Stimulated activated effector memory CD8-positive, alpha-beta T cell treated with anti-CD3 and anti-CD28 coated beads, Interleukin-12 subunit alpha, Interleukin-12 subunit beta, amount 100 ng/mL, for 72 hours (primary cell): ENCODE measurements around the gene TTBK1.

ENCODE experiments used
- ATAC-seq: fragments of 150-1000 bp; cut with Tn5 transposase; 2 replicates; pipeline ENCODE4 v1.10.0; 2021
- DNase-seq, 2 donors: peaks; one replicate each; pipeline ENCODE4 v3.0.0; 2021 to 2022; ENCODE audit warnings: low spot score in 2 of 2
- H3K27ac Mint-ChIP-seq: one replicate; pipeline ENCODE4 v1.8.0; 2022; ENCODE audit warnings: mild to moderate bottlenecking, mixed read lengths
- H3K36me3 Mint-ChIP-seq: one replicate; pipeline ENCODE4 v1.8.0; 2022; ENCODE audit warnings: mild to moderate bottlenecking, mixed read lengths
- H3K4me1 Mint-ChIP-seq: one replicate; pipeline ENCODE4 v1.8.0; 2022; ENCODE audit warnings: mixed read lengths
- H3K4me3 Mint-ChIP-seq: one replicate; pipeline ENCODE4 v1.8.0; 2022; ENCODE audit warnings: mild to moderate bottlenecking, mixed read lengths
- H3K9me3 Mint-ChIP-seq: one replicate; pipeline ENCODE4 v1.8.0; 2022; ENCODE audit warnings: mixed read lengths

The TTBK1 gene

DNA sequence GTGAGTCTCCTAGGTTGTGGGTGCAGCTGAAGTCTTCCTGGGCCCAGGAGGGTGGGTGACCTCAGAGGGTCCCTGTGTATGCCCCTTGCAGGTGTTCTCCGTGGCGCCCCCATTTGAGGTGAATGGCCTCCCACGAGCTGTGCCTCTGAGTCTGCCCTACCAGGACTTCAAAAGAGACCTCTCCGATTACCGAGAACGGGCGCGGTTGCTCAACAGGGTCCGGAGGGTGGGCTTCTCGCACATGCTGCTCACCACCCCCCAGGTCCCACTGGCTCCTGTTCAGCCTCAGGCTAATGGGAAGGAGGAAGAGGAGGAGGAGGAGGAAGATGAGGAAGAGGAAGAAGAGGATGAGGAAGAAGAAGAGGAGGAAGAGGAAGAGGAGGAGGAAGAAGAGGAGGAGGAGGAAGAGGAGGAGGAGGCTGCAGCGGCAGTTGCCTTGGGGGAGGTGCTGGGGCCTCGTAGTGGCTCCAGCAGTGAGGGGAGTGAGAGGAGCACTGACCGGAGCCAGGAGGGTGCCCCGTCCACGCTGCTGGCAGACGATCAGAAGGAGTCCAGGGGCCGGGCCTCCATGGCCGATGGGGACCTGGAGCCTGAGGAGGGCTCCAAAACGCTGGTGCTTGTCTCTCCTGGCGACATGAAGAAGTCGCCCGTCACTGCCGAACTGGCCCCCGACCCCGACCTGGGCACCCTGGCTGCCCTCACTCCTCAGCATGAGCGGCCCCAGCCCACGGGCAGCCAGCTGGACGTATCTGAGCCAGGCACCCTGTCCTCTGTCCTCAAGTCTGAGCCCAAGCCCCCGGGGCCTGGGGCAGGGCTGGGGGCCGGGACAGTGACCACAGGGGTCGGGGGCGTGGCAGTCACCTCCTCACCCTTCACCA, 39.6 kb downstream of the TTBK1 start:
- Mint-ChIP-seq H3K4me3 (no peak overlapping the region), H3K4me1 (peaks cover 7% of the 10 kb centered on the region), H3K36me3 (no peaks in the 10 kb centered on the region), H3K9me3 (no peaks in the 10 kb centered on the region), H3K27ac (no peak overlapping the region)
- no peak for DNase-seq
- no peak for ATAC-seq

DNA sequence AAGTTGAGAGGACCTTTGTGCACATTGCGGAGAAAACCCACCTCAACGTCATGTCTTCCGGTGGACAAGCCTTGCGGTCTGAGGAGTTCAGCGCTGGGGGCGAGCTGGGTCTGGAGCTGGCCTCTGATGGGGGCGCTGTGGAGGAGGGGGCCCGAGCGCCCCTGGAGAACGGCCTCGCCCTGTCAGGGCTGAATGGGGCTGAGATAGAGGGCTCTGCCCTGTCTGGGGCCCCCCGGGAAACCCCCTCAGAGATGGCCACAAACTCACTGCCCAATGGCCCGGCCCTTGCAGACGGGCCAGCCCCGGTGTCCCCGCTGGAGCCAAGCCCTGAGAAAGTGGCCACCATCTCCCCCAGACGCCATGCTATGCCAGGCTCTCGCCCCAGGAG, 40.2 kb downstream of the TTBK1 start:
- no peaks in the 10 kb centered on the region for H3K9me3 Mint-ChIP-seq
- no peak overlapping the region for H3K27ac Mint-ChIP-seq
- H3K4me1 Mint-ChIP-seq: peaks cover 3% of the 10 kb centered on the region
- ATAC-seq (no peak), DNase-seq (no peak)
- no peak overlapping the region for H3K4me3 Mint-ChIP-seq
- no peaks in the 10 kb centered on the region for H3K36me3 Mint-ChIP-seq

DNA sequence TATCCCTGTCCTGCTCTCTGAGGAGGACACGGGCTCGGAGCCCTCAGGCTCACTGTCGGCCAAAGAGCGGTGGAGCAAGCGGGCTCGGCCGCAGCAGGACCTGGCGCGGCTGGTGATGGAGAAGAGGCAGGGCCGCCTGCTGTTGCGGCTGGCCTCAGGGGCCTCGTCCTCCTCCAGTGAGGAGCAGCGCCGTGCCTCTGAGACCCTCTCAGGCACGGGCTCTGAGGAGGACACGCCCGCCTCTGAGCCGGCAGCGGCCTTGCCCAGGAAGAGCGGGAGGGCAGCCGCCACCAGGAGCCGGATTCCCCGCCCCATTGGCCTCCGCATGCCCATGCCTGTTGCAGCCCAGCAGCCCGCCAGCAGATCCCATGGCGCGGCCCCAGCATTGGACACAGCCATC, 40.6 kb downstream of the TTBK1 start:
- DNase-seq: no peak

DNA sequence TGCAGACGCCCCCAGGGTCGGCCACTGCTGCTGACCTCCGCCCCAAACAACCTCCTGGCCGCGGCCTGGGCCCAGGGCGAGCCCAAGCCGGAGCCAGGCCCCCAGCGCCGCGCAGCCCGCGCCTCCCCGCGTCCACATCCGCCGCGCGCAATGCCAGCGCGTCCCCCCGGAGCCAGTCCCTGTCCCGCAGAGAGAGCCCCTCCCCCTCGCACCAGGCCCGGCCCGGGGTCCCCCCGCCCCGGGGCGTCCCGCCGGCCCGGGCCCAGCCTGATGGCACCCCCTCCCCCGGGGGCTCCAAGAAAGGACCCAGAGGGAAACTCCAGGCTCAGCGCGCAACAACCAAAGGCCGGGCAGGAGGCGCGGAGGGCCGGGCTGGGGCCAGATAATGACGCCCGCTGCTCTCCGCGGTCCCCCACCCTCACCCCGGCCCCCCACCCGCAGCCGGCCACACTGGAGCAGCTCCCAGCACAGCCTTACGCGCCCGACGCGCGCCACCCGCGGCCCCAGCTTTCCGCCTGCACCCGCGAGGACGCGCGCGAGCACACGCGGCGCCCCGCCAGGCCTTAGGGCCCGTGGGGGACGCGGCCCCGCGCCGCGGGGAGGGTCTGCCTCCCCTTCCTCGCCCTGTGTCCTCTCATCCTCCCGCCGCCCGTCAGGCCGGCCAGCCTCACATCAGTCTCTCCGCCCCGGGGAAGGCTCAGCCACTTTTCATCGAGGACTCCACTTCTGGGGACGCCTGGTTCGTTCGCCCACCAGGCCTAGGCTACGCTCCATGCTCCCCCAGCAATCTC, 41.9 kb downstream of the TTBK1 start:
- H3K4me1 Mint-ChIP-seq: no peaks in the 10 kb centered on the region
- H3K9me3 Mint-ChIP-seq: no peaks in the 10 kb centered on the region
- no peak overlapping the region for H3K27ac Mint-ChIP-seq
- no peak for DNase-seq
- H3K36me3 Mint-ChIP-seq: no peaks in the 10 kb centered on the region
- H3K4me3 Mint-ChIP-seq: no peak overlapping the region
- ATAC-seq: no peak

More for the DNA sequence above, 40.6 kb downstream of the TTBK1 start:
- ATAC-seq: no peak
- Mint-ChIP-seq H3K36me3 (no peaks in the 10 kb centered on the region), H3K4me3 (no peak overlapping the region), H3K27ac (no peak overlapping the region), H3K4me1 (no peaks in the 10 kb centered on the region), H3K9me3 (no peaks in the 10 kb centered on the region)

DNA sequence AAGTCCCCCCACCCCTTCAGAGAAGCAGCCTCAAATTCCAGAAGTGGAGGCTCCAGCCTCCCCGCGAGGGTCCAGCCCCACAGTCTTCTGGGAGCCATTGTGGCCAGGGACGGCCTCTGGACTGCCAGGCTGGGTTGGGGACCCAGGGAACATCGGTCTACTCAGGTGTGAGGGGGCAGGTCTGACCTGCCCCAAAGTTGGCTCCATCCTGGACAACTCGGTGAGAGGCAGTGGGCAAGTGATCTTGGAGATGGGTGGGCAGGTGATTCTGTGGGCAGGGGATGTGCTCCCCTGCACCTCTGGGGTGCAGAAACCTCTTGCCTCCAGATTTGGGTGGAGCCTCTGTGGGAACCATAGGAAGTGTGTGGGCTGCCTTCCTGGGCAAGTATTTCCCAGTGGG, 42.6 kb downstream of the TTBK1 start:
- no peak for ATAC-seq
- no peak overlapping the region for H3K4me3 Mint-ChIP-seq
- no peak for DNase-seq
- no peaks in the 10 kb centered on the region for H3K9me3 Mint-ChIP-seq
- H3K36me3 Mint-ChIP-seq: no peaks in the 10 kb centered on the region
- H3K27ac Mint-ChIP-seq: no peak overlapping the region
- no peaks in the 10 kb centered on the region for H3K4me1 Mint-ChIP-seq

DNA sequence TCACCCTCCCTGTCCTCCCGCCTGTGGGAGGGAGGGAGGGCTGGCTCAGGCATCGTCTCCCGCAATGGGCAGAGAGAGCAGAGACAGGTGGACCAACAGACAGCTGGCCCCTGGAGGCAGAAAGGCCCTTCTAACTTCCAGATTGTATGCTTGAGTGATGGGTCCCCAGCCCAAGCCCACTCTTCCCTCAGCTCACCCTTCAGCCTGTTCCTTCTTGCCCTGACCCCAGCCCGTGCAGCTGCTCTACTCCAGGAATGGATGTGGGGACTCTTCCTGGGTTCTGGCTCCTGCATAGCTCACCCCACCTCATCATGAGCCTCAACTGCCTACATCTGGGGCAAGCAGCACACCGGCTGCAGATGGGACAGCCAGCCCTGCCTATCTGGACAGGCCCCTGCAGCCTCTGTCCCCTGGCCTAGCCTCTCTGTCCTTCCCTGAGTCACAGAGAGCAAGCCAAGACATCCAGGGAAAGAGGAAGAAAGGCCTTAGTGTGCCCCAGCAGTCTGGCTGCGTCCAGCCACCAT, 43.2 kb downstream of the TTBK1 start:
- no peak for DNase-seq
- Mint-ChIP-seq H3K27ac (no peak overlapping the region), H3K36me3 (no peaks in the 10 kb centered on the region), H3K9me3 (no peaks in the 10 kb centered on the region), H3K4me1 (no peaks in the 10 kb centered on the region), H3K4me3 (no peak overlapping the region)
- ATAC-seq: no peak

DNA sequence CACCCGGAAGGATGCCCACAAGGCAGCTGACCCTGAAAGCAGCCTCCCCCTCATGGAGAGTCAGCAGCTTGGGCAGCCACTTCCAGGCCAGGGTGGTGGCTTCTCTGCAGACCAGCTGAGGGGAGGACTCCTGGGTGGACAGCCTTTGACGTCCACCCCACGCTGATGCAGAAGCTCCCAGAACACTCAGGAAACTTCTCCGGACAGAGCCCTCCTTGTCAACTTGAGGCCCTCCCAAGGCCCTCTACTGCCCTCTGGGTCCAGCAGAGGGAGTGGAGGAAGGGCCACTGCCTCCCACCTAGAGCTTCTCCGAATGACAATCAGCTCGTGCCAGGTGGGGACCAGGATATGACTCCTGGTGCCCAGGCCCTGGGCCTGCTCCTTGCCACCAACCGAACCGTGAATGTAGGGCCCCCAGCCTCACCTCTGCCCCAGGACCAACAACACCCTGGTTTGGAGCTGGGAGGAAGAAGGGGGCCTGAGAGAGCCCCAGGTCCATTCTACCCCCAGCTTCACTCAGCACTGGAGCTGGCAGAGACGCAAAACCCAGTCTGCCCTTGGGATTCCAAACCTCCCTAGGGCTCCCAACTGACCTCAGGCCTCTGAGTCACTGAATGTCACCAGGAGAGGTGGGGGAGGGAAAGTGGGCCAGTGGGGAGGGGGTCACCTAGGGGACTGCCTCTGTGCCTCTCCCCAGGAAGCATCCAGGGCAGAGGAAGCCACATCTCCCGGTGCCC, 43.9 kb downstream of the TTBK1 start:
- Mint-ChIP-seq H3K4me3 (no peak overlapping the region), H3K27ac (no peak overlapping the region), H3K4me1 (no peaks in the 10 kb centered on the region), H3K9me3 (no peaks in the 10 kb centered on the region), H3K36me3 (no peaks in the 10 kb centered on the region)
- DNase-seq (no peak), ATAC-seq (no peak)

DNA sequence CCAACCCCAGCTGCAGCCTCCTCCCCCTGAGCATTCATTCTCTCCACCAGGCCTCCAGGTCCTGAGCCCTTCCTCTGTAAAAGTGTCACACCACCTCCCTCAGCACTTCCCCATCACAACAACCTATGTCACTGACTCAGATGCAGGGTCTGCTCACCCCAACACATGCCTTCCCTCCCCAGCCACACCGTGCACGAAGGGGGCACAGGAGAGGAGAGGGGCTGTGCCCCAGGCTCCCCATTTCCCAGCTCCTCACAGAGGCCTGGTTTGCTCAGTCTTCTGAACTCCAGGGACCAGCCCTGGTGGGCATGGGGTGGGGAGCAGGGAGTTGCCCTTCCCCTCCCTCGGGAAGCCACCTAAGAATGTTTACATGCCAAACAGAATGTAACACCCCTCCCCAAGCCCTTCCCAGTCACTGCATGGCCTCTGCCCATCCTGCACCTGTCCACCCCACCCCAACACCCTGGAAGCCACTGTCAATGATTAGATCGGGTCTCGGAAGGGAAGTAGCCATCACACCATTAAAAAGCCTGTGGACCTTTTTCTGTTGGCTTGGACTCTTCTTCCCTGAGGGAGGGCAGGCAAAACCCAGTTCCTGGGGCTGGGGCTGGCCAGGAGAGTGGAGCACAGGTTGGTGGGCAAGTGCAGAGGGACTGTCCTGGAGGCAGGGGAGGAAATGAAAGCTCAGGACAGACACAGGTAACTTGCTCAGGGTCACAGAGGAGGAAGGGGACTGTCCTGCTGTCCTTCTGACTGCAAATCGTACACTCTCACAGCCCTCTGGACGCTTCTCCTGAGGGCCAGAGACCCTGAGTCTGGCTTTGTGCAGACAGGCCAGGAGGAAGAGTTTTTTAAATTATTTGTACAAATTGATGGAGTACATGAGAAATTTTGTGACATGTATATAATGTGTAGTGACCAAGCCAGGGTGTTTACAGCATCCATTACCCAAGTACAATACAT, 44.7 kb downstream of the TTBK1 start:
- no peaks in the 10 kb centered on the region for H3K9me3 Mint-ChIP-seq
- ATAC-seq (peak; percentile 15), DNase-seq (no peak)
- H3K4me3 Mint-ChIP-seq: no peak overlapping the region
- H3K36me3 Mint-ChIP-seq: no peaks in the 10 kb centered on the region
- no peak overlapping the region for H3K27ac Mint-ChIP-seq
- no peaks in the 10 kb centered on the region for H3K4me1 Mint-ChIP-seq

DNA sequence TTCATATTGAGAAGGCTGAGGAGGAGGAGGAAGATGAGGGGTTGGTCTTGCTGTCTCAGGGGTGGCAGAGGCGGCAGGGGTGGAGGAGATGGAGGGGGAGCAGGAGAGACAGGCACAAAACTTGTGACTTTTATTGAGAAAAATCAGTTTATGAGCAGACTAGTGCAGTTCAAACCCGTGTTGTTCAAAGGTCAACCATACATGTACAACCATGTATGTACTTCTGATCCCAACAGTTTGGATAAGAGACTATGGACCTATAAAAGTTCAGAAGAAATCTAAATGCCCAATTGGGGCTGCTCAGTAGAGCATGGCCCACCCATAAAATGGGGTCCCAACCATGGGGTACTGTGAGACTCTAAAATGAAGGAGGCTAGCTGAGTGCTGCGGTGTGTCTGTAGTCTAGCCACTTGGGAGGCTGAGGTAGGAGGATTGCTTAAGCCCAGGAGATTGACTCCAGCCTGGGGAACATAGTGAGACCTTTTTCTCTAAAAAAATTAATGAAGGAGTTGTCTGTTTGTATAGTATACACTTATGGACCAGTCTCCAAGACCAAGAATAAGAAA, 47.1 kb downstream of the TTBK1 start:
- Mint-ChIP-seq H3K9me3 (no peaks in the 10 kb centered on the region), H3K36me3 (no peaks in the 10 kb centered on the region), H3K27ac (no peak overlapping the region), H3K4me3 (no peak overlapping the region), H3K4me1 (no peaks in the 10 kb centered on the region)
- ATAC-seq (no peak), DNase-seq (no peak)

DNA sequence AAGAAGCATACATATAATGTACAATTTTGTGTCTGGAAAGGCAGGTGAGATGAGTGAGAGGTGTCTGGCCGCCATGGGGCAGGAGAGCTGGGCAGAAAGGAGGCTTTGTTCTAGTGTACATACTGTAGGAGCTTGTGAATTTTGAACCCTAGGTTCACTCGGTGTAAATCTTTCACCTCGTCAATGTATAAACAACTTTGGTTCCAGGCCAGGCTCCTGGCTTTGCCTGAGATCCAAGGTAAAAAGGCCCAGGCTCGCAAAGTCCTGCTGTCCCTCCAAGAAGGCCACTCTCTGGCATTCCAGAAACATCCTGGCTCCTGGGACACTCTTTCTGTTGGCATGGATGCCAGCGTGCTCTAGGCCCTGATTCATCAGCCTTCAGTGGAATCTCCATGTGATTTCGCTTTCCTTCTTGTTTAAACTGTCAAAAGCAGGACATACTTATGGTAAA, 47.6 kb downstream of the TTBK1 start:
- Mint-ChIP-seq H3K36me3 (no peaks in the 10 kb centered on the region), H3K4me1 (no peaks in the 10 kb centered on the region), H3K4me3 (no peak overlapping the region), H3K27ac (no peak overlapping the region), H3K9me3 (no peaks in the 10 kb centered on the region)
- no peak for DNase-seq
- no peak for ATAC-seq

DNA sequence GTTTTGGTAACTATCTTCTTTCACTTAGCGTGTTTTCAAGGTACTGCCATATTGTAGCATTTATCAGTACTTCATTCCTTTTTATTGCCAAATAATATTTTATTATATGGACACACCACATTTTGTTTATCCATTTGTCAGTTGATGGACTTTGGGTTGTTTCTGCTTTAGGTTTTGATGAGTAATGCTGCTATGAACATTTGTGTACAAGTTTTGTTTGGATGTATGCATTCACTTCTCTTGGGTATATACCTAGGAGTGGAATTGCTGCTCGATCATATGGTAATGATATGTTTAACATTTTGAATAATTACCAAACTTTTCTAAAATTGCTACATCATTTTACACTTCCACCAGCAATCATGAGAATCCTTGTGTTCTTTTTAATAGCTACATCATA, 48.4 kb downstream of the TTBK1 start:
- Mint-ChIP-seq H3K36me3 (no peaks in the 10 kb centered on the region), H3K27ac (no peak overlapping the region), H3K4me3 (no peak overlapping the region), H3K4me1 (no peaks in the 10 kb centered on the region), H3K9me3 (no peaks in the 10 kb centered on the region)
- no peak for DNase-seq
- no peak for ATAC-seq

DNA sequence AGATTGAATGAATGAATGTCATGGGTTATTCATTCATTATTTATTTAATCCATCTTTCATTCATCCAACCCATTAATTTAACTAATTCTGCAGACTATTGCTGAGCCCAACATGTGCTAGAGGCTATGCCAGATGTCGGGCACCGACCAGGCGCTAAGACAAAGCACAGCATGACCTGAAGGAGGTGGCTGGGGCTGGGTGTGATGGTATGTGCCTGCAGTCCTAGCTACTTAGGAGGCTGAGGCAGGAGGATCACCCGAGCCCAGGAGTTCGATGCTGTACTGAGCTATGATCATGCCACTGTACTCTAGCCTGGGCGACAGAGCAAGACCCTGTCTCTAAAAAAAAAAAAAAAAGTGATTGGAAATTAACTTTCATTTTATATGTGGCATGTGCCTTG, 49.1 kb downstream of the TTBK1 start:
- no peaks in the 10 kb centered on the region for H3K9me3 Mint-ChIP-seq
- H3K36me3 Mint-ChIP-seq: no peaks in the 10 kb centered on the region
- H3K4me3 Mint-ChIP-seq: no peak overlapping the region
- no peak overlapping the region for H3K27ac Mint-ChIP-seq
- ATAC-seq: no peak
- DNase-seq: no peak
- H3K4me1 Mint-ChIP-seq: no peaks in the 10 kb centered on the region

DNA sequence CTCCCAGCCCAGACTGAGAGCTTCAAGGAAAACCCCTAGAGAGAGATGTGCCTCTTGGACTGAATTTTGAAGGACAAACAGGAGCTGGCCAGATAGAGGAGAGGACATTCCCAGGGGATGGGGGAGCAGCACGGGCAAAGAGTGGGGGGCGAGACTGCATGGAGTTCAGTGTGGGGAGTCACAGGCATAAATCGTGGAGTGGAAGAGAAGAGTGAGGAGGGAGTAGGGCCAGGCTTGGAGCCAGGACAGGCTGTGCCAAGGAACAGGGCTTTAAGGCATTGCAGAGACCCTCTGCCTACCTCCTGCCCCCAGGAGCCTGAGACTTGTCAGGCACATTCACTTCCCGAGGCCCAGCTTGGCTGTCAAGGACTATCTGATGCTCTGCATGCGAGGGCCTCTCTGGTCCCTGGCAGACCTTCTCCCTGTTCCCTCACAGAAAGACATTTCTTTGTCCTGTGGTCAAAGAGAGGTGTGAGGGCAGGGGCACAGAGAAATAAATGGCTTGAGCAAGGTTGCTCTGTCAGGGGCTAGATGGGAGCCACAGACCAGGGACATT, 49.6 kb downstream of the TTBK1 start:
- no peak for ATAC-seq
- no peaks in the 10 kb centered on the region for H3K4me1 Mint-ChIP-seq
- no peaks in the 10 kb centered on the region for H3K9me3 Mint-ChIP-seq
- H3K27ac Mint-ChIP-seq: no peak overlapping the region
- no peaks in the 10 kb centered on the region for H3K36me3 Mint-ChIP-seq
- DNase-seq: no peak
- no peak overlapping the region for H3K4me3 Mint-ChIP-seq

DNA sequence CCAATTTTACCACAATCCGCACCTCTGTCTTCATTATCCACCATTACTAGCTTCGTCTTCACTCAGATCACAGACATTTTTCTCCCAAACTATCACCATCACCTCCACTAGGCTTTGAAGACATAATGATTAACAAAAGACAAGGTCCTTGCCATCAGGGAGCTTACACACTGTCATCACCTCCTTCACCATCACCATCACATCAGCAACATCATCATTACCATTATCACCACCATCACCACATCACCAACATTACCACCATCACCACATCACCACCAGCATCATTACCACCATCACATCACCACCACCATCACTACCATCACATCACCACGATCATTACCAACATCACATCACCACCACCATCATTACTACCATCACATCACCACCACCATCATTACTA, 50.4 kb downstream of the TTBK1 start:
- no peak for ATAC-seq
- Mint-ChIP-seq H3K4me1 (no peaks in the 10 kb centered on the region), H3K27ac (no peak overlapping the region)

More for the DNA sequence above, 50.4 kb downstream of the TTBK1 start:
- Mint-ChIP-seq H3K4me3 (no peak overlapping the region), H3K9me3 (no peaks in the 10 kb centered on the region), H3K36me3 (no peaks in the 10 kb centered on the region)
- no peak for DNase-seq
